Mesothelial cell of epicardium (in vitro differentiated cells): ENCODE measurements around the gene RECQL5. TPM values are rescaled to one million over a fixed set of nuclear protein-coding genes. Genes with fewer than 3 reads are reported as not detected.

ENCODE experiments used
- DNase-seq, 2 experiments: peaks; one replicate each; pipeline ENCODE4 v3.0.0; 2021; ENCODE audit warnings: low spot score in 2 of 2; ENCODE audit not compliant: unreplicated experiment in 2 of 2
- H3K27ac Mint-ChIP-seq: 2 replicates; pipeline ENCODE4 v1.8.0; 2021; ENCODE audit warnings: mixed read lengths
- H3K27me3 Mint-ChIP-seq: 2 replicates; pipeline ENCODE4 v1.8.0; 2021; ENCODE audit warnings: low read depth, mixed read lengths
- H3K36me3 Mint-ChIP-seq: 2 replicates; pipeline ENCODE4 v1.8.0; 2021; ENCODE audit warnings: mixed read lengths
- H3K4me1 Mint-ChIP-seq: 2 replicates; pipeline ENCODE4 v1.8.0; 2021; ENCODE audit warnings: mixed read lengths
- H3K4me3 Mint-ChIP-seq: 2 replicates; pipeline ENCODE4 v1.8.0; 2021; ENCODE audit warnings: mild to moderate bottlenecking, moderate library complexity, mixed read lengths
- H3K9me3 Mint-ChIP-seq: 2 replicates; pipeline ENCODE4 v1.8.0; 2021; ENCODE audit warnings: mixed read lengths
- CTCF ChIP-seq: fragments of 200-600 bp; sonication (generic); IDR thresholded peaks from one replicate; pipeline ENCODE4 v1.5.0; 2021; ENCODE audit warnings: antibody characterized with exemption; ENCODE audit not compliant: unreplicated experiment
- total RNA-seq: library from RNA; stranded (reverse); gene quantifications from 3 replicates; pipeline ENCODE4 v1.2.1, GENCODE V29; 2021

RECQL5 gene
- total RNA-seq, 1 donor from 2014 or later: 62.6 TPM

DNA sequence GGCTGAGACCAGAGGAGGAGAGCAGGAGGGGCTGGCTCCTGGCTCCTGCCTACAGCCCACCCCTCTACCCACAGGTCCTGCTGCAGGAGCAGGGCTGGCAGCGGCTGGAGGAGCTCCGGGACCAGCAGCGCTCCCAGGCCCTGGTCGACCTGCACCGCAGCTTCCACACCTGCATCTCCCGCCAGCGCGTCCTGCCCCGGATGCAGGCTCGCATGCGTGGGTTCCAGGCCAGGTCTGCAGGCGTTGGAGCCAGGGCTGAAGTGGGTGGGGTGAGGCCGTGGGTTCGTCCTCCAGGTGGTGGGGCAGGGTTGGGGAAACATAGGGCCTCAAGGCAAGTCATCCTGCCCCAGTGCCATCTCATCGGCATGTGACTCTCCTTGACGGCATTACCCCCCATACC is 61.2 kb downstream of the RECQL5 start:
- TF ChIP-seq CTCF: no peak
- H3K27me3 Mint-ChIP-seq: no peaks in the 10 kb centered on the region
- H3K4me1 Mint-ChIP-seq: no peaks in the 10 kb centered on the region
- H3K36me3 Mint-ChIP-seq: no peaks in the 10 kb centered on the region
- no peak overlapping the region for H3K4me3 Mint-ChIP-seq
- DNase-seq: no peak
- H3K9me3 Mint-ChIP-seq: no peaks in the 10 kb centered on the region
- H3K27ac Mint-ChIP-seq: no peak overlapping the region

DNA sequence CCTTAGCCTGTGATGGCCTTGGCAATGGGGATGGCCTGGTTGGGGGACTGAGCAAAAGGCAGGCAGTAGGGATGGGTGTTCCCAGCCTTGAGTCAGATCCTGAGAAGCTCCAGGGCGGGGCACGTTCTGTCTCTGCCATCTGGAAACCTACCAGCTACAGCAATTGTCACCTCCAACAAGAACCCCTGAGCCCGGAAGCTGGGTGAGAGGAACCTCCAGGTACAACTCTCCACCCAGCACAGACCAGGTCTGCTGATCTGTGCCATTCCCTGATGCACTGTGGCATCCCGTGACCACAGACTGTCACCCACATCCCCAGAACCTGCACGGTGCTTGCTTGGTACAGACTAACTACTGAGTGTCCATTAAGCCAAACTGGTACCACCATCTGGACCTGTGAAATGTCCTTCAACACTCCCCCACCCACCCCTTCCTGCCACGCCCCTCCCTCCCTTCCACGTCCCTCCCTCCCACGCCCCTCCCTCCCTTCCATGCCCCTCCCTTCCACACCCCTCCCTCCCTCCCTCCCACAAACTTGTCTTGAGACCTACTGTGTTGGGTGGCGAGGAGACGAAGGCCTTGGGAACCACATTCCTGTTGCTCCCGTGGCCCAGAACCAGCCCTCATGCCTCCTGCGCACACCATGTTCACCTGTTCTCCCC is 62.8 kb downstream of the RECQL5 start:
- no peaks in the 10 kb centered on the region for H3K9me3 Mint-ChIP-seq
- H3K4me1 Mint-ChIP-seq: no peaks in the 10 kb centered on the region
- no peak overlapping the region for H3K4me3 Mint-ChIP-seq
- no peak for DNase-seq
- no peaks in the 10 kb centered on the region for H3K27me3 Mint-ChIP-seq
- TF ChIP-seq CTCF: no peak
- no peak overlapping the region for H3K27ac Mint-ChIP-seq
- no peaks in the 10 kb centered on the region for H3K36me3 Mint-ChIP-seq

GRCh38 chr17:75603123-75603522 is 63.8 kb downstream of the RECQL5 start:
- Mint-ChIP-seq H3K27me3 (no peaks in the 10 kb centered on the region), H3K4me3 (no peak overlapping the region), H3K27ac (peak overlapping the region; percentile 5), H3K36me3 (no peaks in the 10 kb centered on the region), H3K9me3 (no peaks in the 10 kb centered on the region), H3K4me1 (no peaks in the 10 kb centered on the region)
- no peak for DNase-seq
- TF ChIP-seq CTCF: no peak

- Mint-ChIP-seq H3K36me3 (no peaks in the 10 kb centered on the region), H3K27me3 (no peaks in the 10 kb centered on the region), H3K4me3 (no peak overlapping the region), H3K4me1 (no peaks in the 10 kb centered on the region), H3K9me3 (no peaks in the 10 kb centered on the region), H3K27ac (no peak overlapping the region)
- no peak for DNase-seq
- no peak for TF ChIP-seq CTCF
Observed at GRCh38 chr17:75602644-75603043, 64.3 kb downstream of the RECQL5 start.

GRCh38 chr17:75601057-75601987 is 65.6 kb downstream of the RECQL5 start:
- H3K9me3 Mint-ChIP-seq: no peaks in the 10 kb centered on the region
- peak; percentile 72 for TF ChIP-seq CTCF
- H3K27ac Mint-ChIP-seq: no peak overlapping the region
- H3K4me3 Mint-ChIP-seq: no peak overlapping the region
- H3K4me1 Mint-ChIP-seq: no peaks in the 10 kb centered on the region
- H3K27me3 Mint-ChIP-seq: no peaks in the 10 kb centered on the region
- H3K36me3 Mint-ChIP-seq: no peaks in the 10 kb centered on the region
- DNase-seq: peak in 1 of 2 experiments; percentile 66
